Activated B cell treated with CpG ODN at 0.5 μM for 24 hours (primary cell): ENCODE measurements around the gene LRP2. TPM values are rescaled to one million over a fixed set of nuclear protein-coding genes. Genes with fewer than 3 reads are reported as not detected.
"Not testable (repeated sequence)": the region's sequence is repeated elsewhere in the genome, so short reads cannot be mapped to it uniquely, and the experiment has no call there.

Source experiments
- ATAC-seq: fragments of 200-7000 bp; cut with Tn5 transposase; one replicate; pipeline ENCODE4 v1.10.0; 2021; ENCODE audit warnings: low read depth, mild to moderate bottlenecking, moderate library complexity
- CTCF ChIA-PET: fragments of 350-600 bp; sonication (Branson Sonifier 250); formaldehyde crosslinking; loops from one replicate; lab custom pipeline; 2021; ENCODE audit warnings: antibody characterized with exemption; lab: Charles Lee
- POLR2A ChIA-PET: fragments of 350-600 bp; sonication (Branson Sonifier 250); formaldehyde crosslinking; loops from one replicate; lab custom pipeline; 2021; ENCODE audit warnings: antibody characterized with exemption; lab: Charles Lee
- DNase-seq: peaks from one replicate; pipeline ENCODE4 v3.0.0; 2022
- H3K27ac Mint-ChIP-seq: one replicate; pipeline ENCODE4 v1.8.0; 2020; ENCODE audit warnings: mixed read lengths
- H3K27me3 Mint-ChIP-seq: one replicate; pipeline ENCODE4 v1.8.0; 2021; ENCODE audit warnings: mixed read lengths
- H3K36me3 Mint-ChIP-seq: one replicate; pipeline ENCODE4 v1.8.0; 2021; ENCODE audit warnings: low read depth, mixed read lengths
- H3K4me1 Mint-ChIP-seq: one replicate; pipeline ENCODE4 v1.8.0; 2021; ENCODE audit warnings: mixed read lengths
- H3K4me3 Mint-ChIP-seq: one replicate; pipeline ENCODE4 v1.8.0; 2020; ENCODE audit warnings: mild to moderate bottlenecking, mixed read lengths
- H3K9me3 Mint-ChIP-seq: one replicate; pipeline ENCODE4 v1.8.0; 2020; ENCODE audit warnings: mixed read lengths
- intact Hi-C: fragments of 100-400 bp; cut with micrococcal nuclease; formaldehyde crosslinking; loops from one replicate; pipeline ENCODE4 v1.15.1; 2024
- total RNA-seq: library from RNA; stranded (reverse); gene quantifications from 2 replicates; pipeline ENCODE4 v1.2.3, GENCODE V29; 2022
- TF ChIP-seq, protein P1 (sequence below): fragments of 200-600 bp; IDR thresholded peaks from one replicate; pipeline ENCODE4 v1.8.0; 2022; ENCODE audit warnings: antibody characterized with exemption, mild to moderate bottlenecking

The LRP2 gene
- total RNA-seq, 1 donor from 2014 or later = not detected

DNA sequence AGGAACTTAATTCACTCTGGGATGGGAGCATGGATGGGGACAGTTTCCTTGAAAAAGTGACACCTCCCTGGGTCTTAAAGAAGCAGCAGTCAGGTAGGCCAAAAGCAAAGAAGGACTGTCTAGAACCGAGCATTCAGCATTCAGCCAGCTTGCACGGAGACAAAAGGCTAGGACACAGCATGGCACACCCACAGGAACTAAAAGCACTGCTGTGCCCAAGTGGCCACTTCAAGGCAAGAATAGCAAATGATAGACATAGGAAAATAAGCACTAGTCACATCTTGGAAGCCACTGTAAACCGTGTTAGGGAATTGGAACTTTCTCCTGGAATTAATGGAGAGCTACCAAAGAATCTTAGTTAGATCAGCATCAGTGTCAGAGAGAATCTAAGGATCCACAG is 47.0 kb downstream of the LRP2 start:
- ATAC-seq = no peak
- Mint-ChIP-seq H3K9me3 (peaks cover 2% of the 10 kb centered on the region), H3K27me3 (peaks cover 5% of the 10 kb centered on the region), H3K4me3 (no peak overlapping the region), H3K36me3 (no peaks in the 10 kb centered on the region), H3K27ac (no peak overlapping the region), H3K4me1 (no peaks in the 10 kb centered on the region)
- CTCF ChIA-PET = no interaction called here
- no peak for DNase-seq
- TF ChIP-seq, protein P1, sequence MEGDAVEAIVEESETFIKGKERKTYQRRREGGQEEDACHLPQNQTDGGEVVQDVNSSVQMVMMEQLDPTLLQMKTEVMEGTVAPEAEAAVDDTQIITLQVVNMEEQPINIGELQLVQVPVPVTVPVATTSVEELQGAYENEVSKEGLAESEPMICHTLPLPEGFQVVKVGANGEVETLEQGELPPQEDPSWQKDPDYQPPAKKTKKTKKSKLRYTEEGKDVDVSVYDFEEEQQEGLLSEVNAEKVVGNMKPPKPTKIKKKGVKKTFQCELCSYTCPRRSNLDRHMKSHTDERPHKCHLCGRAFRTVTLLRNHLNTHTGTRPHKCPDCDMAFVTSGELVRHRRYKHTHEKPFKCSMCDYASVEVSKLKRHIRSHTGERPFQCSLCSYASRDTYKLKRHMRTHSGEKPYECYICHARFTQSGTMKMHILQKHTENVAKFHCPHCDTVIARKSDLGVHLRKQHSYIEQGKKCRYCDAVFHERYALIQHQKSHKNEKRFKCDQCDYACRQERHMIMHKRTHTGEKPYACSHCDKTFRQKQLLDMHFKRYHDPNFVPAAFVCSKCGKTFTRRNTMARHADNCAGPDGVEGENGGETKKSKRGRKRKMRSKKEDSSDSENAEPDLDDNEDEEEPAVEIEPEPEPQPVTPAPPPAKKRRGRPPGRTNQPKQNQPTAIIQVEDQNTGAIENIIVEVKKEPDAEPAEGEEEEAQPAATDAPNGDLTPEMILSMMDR = no peak
- intact Hi-C loops = no loop called here
- POLR2A ChIA-PET = no interaction called here

DNA sequence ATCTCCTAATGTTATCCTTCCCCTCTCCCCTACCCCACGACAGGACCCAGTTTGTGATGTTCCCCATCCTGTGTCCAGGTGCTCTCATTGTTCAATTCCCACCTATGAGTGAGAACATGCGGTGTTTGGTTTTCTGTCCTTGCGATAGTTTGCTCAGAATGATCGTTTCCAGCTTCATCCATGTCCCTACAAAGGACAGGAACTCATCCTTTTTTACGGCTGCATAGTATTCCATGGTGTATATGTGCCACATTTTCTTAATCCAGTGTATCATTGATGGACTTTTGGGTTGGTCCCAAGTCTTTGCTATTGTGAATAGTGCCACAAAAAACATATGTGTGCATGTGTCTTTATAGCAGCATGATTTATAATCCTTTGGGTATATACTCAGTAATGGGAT is 54.0 kb downstream of the LRP2 start:
- H3K9me3 Mint-ChIP-seq, H3K27me3 Mint-ChIP-seq, H3K4me3 Mint-ChIP-seq, H3K27ac Mint-ChIP-seq, intact Hi-C loops, DNase-seq, POLR2A ChIA-PET, CTCF ChIA-PET, H3K36me3 Mint-ChIP-seq, H3K4me1 Mint-ChIP-seq, ATAC-seq: not testable (repeated sequence)

DNA sequence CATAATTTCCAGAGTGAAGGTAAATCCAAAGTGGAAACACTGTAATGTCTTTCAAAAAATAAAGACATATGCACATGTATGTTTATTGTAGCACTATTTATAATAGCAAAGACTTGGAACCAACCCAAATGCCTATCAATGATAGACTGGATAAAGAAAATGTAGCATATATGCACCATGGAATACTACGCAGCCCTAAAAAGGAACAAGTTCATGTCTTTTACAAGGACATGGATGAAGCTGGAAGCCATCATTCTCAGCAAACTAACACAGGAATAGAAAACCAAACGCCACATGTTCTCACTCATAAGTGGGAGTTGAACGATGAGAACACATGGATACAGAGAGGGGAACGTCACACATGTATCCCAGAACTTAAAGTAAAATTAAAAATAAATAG is 57.6 kb downstream of the LRP2 start:
- H3K4me1 Mint-ChIP-seq, CTCF ChIA-PET, intact Hi-C loops, H3K27me3 Mint-ChIP-seq, ATAC-seq, H3K9me3 Mint-ChIP-seq, H3K4me3 Mint-ChIP-seq, H3K27ac Mint-ChIP-seq, POLR2A ChIA-PET, H3K36me3 Mint-ChIP-seq, DNase-seq: not testable (repeated sequence)

DNA sequence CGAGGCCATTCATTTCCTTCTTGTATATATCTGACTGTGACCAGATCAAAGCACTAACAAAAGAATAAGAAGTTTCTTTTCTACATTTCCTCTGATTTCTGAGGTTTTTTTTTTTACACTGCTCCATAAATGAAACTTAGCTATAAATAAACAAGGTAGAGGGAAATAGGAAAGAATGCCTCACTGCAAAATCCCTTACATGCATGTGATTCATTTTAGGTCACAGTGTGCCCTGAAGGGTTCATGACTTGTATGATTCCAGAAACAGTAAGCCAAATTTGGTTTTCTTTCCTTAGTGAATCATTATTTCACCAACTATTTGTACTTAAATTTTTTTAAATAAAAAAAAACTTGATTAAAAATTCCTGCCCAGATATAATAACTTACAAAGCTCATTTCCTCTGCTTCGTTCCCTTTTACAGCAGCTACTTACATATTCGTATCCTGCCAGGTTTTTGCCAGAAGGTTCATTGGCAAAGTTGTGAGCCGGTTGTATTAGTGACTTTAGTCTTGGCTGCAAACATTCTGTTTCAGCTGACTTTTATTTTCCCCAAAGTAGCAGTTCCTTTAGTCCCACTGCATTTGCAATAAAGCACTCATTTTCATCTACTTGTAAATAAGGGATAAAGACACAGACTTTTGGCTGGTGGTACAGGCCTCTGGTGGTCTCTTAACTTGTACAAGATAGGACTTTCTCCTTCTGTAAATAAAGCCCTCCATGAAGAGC is 58.6 kb downstream of the LRP2 start:
- Mint-ChIP-seq H3K4me1 (no peaks in the 10 kb centered on the region), H3K27ac (no peak overlapping the region), H3K36me3 (no peaks in the 10 kb centered on the region), H3K4me3 (no peak overlapping the region), H3K9me3 (peaks cover 3% of the 10 kb centered on the region), H3K27me3 (peaks cover 3% of the 10 kb centered on the region)
- TF ChIP-seq, protein P1 = no peak
- intact Hi-C loops = no loop called here
- ChIA-PET CTCF (no interaction called here), POLR2A (no interaction called here)
- no peak for ATAC-seq
- no peak for DNase-seq

DNA sequence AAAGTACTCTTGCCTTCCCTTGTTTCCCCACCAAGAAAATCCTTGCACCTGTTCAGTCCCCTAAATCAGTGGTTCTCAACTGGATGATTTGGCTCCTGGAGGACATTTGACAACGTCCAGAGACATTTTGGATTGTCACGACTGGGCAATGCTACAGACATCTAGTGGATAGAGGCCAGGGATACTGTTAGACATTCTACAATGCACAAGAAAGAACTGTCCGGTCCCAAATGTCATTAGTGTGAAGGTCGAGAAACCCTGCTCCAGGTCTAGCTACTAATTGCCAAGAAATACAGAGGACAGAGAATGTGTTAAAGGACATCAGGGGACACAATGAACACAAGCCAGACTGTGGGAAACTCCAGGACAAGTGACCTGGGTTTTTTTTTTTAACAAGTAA is 60.0 kb downstream of the LRP2 start:
- DNase-seq (no peak), ATAC-seq (no peak)
- H3K27me3 Mint-ChIP-seq = peaks cover 7% of the 10 kb centered on the region
- H3K27ac Mint-ChIP-seq = no peak overlapping the region
- TF ChIP-seq, protein P1 = no peak
- ChIA-PET POLR2A (no interaction called here), CTCF (no interaction called here)
- H3K9me3 Mint-ChIP-seq = no peaks in the 10 kb centered on the region
- H3K36me3 Mint-ChIP-seq = no peaks in the 10 kb centered on the region
- no peak overlapping the region for H3K4me3 Mint-ChIP-seq
- no peaks in the 10 kb centered on the region for H3K4me1 Mint-ChIP-seq
- intact Hi-C loops = no loop called here

DNA sequence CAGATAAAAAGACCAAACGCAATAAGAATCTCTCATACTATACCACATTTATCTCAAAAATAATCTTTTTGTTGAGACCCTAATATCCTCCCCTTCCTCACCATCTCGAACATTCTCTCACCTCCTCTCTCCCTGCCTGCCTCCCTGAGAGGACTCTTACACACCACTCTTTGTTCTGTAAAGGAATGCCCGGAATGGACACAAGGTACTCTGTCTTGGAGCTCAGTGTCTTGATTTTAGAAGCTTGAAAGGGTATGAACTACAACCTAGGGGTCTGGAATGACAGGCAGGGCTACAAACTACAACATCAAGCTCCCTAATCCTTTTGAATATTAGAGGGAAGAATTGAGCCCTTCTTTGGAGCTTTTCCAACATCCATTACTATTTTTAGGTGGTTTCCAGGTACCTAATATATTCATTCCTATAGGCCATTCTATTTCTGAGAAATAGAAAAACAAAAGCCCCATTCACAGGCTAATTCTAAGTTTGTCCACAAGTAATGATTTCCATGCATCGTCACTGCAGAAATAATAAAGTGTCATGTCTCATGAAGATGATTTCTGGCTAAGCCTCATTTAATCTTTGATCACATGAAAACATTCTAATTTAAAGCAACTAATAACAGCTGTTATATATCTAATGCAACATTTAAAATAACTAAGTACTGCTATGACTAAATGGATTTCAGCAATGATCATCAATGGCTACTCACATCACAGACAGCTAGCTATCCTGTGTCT is 60.6 kb downstream of the LRP2 start:
- H3K9me3 Mint-ChIP-seq = no peaks in the 10 kb centered on the region
- POLR2A ChIA-PET = no interaction called here
- no peaks in the 10 kb centered on the region for H3K4me1 Mint-ChIP-seq
- peaks cover 7% of the 10 kb centered on the region for H3K27me3 Mint-ChIP-seq
- TF ChIP-seq, protein P1 = no peak
- no peak for ATAC-seq
- CTCF ChIA-PET = no interaction called here
- no peak overlapping the region for H3K4me3 Mint-ChIP-seq
- H3K36me3 Mint-ChIP-seq = no peaks in the 10 kb centered on the region
- intact Hi-C loops = no loop called here
- H3K27ac Mint-ChIP-seq = no peak overlapping the region
- no peak for DNase-seq
